ENCODE data around the gene PTPRR. TPM values are rescaled to one million over a fixed set of nuclear protein-coding genes. Genes with fewer than 3 reads are reported as not detected.

The PTPRR gene
- total RNA-seq, 4 donors from 2014 or later: 0.19 TPM; not detected in 3

DNA sequence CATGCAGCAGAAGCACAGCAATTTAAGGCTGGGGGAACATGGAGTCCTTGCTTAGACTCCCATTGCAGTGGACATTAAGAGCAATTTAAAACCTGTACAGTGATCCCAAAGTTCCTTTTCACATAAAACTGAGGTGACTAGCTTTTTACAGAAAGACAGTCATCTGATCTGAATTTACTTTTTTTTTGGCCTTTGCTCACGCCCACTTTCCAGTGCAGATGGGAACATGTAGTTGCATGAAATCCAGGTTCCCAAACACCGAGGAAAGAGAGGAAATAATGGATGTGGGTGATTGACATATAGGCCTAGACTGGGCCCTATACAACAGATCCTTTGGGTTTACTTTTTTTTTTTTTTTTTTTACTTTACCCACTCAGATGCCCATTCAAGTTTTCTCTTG is 156.9 kb downstream of the PTPRR start:
- Histone ChIP-seq H3K27ac (no peak overlapping the region), H3K36me3 (no peaks in the 10 kb centered on the region), H3K4me1 (no peaks in the 10 kb centered on the region), H3K4me3 (no peak overlapping the region), H3K9me3 (no peaks in the 10 kb centered on the region), H3K27me3 (no peaks in the 10 kb centered on the region)
- 39 to 55% methylated on average over 2 of the region's 2 CpGs for WGBS, 2 donors
- intact Hi-C loops (cut with DNase I): no loop called here
- DNase-seq: no peak
- no peak for TF ChIP-seq POLR2A (IDR thresholded peaks at IDR 0.05)
- TF ChIP-seq, protein P1, sequence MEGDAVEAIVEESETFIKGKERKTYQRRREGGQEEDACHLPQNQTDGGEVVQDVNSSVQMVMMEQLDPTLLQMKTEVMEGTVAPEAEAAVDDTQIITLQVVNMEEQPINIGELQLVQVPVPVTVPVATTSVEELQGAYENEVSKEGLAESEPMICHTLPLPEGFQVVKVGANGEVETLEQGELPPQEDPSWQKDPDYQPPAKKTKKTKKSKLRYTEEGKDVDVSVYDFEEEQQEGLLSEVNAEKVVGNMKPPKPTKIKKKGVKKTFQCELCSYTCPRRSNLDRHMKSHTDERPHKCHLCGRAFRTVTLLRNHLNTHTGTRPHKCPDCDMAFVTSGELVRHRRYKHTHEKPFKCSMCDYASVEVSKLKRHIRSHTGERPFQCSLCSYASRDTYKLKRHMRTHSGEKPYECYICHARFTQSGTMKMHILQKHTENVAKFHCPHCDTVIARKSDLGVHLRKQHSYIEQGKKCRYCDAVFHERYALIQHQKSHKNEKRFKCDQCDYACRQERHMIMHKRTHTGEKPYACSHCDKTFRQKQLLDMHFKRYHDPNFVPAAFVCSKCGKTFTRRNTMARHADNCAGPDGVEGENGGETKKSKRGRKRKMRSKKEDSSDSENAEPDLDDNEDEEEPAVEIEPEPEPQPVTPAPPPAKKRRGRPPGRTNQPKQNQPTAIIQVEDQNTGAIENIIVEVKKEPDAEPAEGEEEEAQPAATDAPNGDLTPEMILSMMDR (IDR thresholded peaks at IDR 0.05): no peak

DNA sequence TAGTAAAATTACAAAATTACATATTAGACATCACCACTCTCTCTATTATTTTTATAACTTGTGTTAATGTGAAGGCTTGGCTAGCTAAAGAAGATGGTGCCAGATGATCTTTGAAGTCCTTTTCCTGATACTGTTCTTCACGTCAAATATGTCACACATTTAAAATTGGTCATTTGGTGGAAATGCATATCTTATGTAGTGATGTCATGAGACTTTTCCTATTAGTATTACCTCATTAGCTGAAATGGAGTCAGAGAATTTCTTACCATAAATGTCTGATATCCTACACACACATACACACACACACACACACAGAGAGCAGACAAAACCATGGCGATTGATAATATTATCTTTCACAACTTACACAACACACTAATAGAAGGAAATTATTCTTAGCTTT is 158.5 kb downstream of the PTPRR start:
- Histone ChIP-seq H3K27ac (no peak overlapping the region), H3K36me3 (no peaks in the 10 kb centered on the region), H3K4me1 (no peaks in the 10 kb centered on the region), H3K9me3 (no peaks in the 10 kb centered on the region), H3K27me3 (no peaks in the 10 kb centered on the region), H3K4me3 (no peak overlapping the region)
- DNase-seq: no peak
- intact Hi-C loops (cut with DNase I): no loop called here
- WGBS, 2 donors: 59 to 83% methylated on average over 2 of the region's 2 CpGs
- no peak for TF ChIP-seq POLR2A (IDR thresholded peaks at IDR 0.05)
- TF ChIP-seq, protein P1 (IDR thresholded peaks at IDR 0.05): no peak

DNA sequence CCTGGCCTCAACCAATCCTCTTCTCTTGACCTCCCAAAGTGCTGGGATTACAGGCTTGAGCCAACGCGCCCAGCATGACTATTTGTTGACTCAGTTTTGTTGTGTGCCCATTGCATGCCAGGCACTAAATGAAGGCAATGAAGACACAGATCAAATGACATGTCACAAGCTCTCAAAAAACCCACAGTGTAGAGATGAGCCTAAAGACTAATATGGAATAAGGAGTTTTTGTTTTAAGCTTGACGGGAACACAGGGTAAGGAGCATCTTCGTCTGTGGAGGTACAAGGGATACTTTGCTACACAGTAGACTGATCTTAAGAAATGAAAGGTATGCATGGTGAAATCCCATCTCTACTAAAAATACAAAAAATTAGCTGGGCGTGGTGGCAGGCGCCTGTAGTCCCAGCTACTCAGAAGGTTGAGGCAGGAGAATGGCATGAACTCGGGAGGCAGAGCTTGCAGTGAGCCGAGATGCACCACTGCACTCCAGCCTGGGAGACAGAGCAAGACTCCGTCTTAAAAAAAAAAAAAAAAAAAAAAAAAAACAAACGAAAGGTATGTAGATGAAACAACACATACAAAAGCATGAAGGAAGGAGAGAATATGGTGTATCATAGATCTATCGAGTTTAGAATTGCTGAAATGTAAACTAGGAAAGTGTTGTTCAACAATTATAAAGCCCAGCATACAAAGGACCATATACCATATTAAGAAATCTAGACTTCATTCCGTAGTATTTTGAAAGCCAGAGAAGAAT is 161.2 kb downstream of the PTPRR start:
- WGBS, 2 donors: 81 to 83% methylated on average over 10 to 12 of the region's 12 CpGs
- Histone ChIP-seq H3K4me1 (no peaks in the 10 kb centered on the region), H3K36me3 (no peaks in the 10 kb centered on the region), H3K27ac (no peak overlapping the region), H3K27me3 (no peaks in the 10 kb centered on the region), H3K9me3 (no peaks in the 10 kb centered on the region), H3K4me3 (no peak overlapping the region)
- no peak for DNase-seq
- intact Hi-C loops (cut with DNase I): no loop called here
- TF ChIP-seq, protein P1 (IDR thresholded peaks at IDR 0.05): no peak
- TF ChIP-seq POLR2A (IDR thresholded peaks at IDR 0.05): no peak

DNA sequence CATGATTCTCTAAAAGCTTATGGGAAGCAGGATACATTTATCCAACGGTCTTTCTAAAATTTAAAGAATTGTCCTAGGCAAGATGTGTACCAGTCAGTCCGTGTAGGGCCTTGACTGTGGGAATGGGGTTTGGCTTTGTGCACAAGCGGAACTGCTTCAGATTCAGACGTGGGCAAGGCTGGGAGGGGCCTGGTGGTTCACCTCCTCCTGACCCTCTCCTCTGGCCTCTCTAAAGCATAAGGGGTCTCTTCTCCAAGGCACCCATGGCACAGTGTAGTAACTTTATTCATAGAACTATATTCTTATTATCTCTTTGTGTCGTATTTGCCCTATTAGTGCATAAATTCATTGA is 162.1 kb downstream of the PTPRR start:
- no peaks in the 10 kb centered on the region for H3K4me1 ChIP-seq
- no peak for DNase-seq
- 71 to 81% methylated on average over 5 of the region's 5 CpGs for WGBS, 2 donors
- H3K9me3 ChIP-seq: no peaks in the 10 kb centered on the region
- no peak overlapping the region for H3K4me3 ChIP-seq
- no peaks in the 10 kb centered on the region for H3K27me3 ChIP-seq
- TF ChIP-seq, protein P1 (IDR thresholded peaks at IDR 0.05): no peak
- TF ChIP-seq POLR2A (IDR thresholded peaks at IDR 0.05): no peak
- no peak overlapping the region for H3K27ac ChIP-seq
- no peaks in the 10 kb centered on the region for H3K36me3 ChIP-seq
- intact Hi-C loops (cut with DNase I): no loop called here

DNA sequence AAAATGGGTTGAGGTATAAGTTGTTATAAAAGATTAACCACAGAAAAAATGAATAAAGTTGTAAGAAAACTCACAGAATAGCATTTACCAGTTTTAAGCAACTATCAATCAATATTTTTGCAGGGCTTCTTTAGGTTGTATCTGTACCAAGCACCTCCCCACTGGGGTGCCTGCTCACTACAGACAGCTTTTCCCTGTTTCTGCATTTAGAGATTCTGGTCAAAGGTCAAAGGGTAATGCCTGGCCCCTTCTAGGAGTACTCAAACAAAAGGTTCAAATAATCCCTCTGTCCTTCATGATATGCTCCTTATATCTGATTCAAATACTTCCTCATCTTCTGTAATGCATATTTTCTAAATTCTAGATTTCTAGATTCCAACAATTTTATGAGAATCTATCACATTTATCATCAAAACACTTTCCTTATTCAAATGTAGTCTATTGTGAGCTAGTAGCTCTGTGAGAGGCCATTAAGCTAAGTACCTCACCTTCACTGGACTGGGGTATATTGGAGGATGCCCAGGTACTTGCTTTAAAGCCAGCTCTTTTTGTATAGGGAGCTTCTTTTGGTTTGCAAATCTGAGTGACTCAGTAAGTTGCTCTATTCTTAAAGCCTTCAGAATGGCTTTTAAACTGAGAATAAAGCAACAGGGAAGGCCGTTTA is 162.6 kb downstream of the PTPRR start:
- intact Hi-C loops (cut with DNase I): no loop called here
- H3K4me3 ChIP-seq: no peak overlapping the region
- no peak for TF ChIP-seq POLR2A (IDR thresholded peaks at IDR 0.05)
- TF ChIP-seq, protein P1 (IDR thresholded peaks at IDR 0.05): no peak
- H3K4me1 ChIP-seq: no peaks in the 10 kb centered on the region
- no peak for DNase-seq
- H3K27ac ChIP-seq: no peak overlapping the region
- H3K9me3 ChIP-seq: no peaks in the 10 kb centered on the region
- WGBS, 2 donors: 27 to 38% methylated on average over 1 of the region's 1 CpG
- no peaks in the 10 kb centered on the region for H3K36me3 ChIP-seq
- no peaks in the 10 kb centered on the region for H3K27me3 ChIP-seq

All from esophagus squamous epithelium (tissue), 5 donors.